Caco-2 (cell line): ENCODE results near the gene GALNT17. TPM values are rescaled to one million over a fixed set of nuclear protein-coding genes. Genes with fewer than 3 reads are reported as not detected.

ENCODE experiments used
- BruUV-seq: library from RNA; stranded (reverse); fragments of 400-500 nt; replicated peaks from 2 replicates; lab custom pipeline; 2021; lab: Mats Ljungman, UMichigan
- CTCF ChIA-PET: fragments of 300-600 bp; sonication (Branson Sonifier 250); formaldehyde crosslinking; loops from one replicate; lab custom pipeline; 2022; ENCODE audit warnings: antibody characterized with exemption; lab: Charles Lee
- POLR2A ChIA-PET: fragments of 300-600 bp; sonication (Branson Sonifier 250); formaldehyde crosslinking; loops from one replicate; lab custom pipeline; 2022; ENCODE audit warnings: antibody characterized with exemption; lab: Charles Lee
- DNase-seq, 2 experiments: peaks; one replicate each; pipeline versions ENCODE4 v3.0.0 to v3.0.0-alpha.2; 2020 to 2022
- H3K27me3 ChIP-seq: replicated peaks from 2 replicates; pipeline ENCODE4 v1.6.0; 2011; ENCODE audit warnings: low read length; ENCODE audit not compliant: control insufficient read depth, insufficient read depth
- H3K36me3 ChIP-seq: 2 replicates; pipeline ENCODE4 v1.5.1; 2011; ENCODE audit warnings: low read length; ENCODE audit not compliant: control insufficient read depth, insufficient read depth
- H3K4me1 ChIP-seq: fragments of 250-450 bp; sonication (Bioruptor Pico); 2 replicates; pipeline ENCODE4 v1.5.1; 2020; ENCODE audit warnings: mild to moderate bottlenecking
- H3K4me3 ChIP-seq: 2 replicates; pipeline ENCODE4 v1.5.1; 2011; ENCODE audit warnings: low read depth, mild to moderate bottlenecking, control low read depth, low read length
- H3K9me3 ChIP-seq: fragments of 250-450 bp; sonication (Bioruptor Pico); 2 replicates; pipeline ENCODE4 v1.5.1; 2020; ENCODE audit warnings: mild to moderate bottlenecking, moderate library complexity
- H3K27ac Mint-ChIP-seq: one replicate; pipeline ENCODE4 v1.8.0; 2022; ENCODE audit warnings: mixed read lengths; ENCODE audit not compliant: unreplicated experiment
- H3K27me3 Mint-ChIP-seq: one replicate; pipeline ENCODE4 v1.8.0; 2022; ENCODE audit warnings: mixed read lengths; ENCODE audit not compliant: insufficient read depth, unreplicated experiment
- H3K36me3 Mint-ChIP-seq: one replicate; pipeline ENCODE4 v1.8.0; 2022; ENCODE audit warnings: mild to moderate bottlenecking, mixed read lengths; ENCODE audit not compliant: insufficient read depth, unreplicated experiment
- H3K4me1 Mint-ChIP-seq: one replicate; pipeline ENCODE4 v1.8.0; 2022; ENCODE audit warnings: low read depth, mixed read lengths; ENCODE audit not compliant: unreplicated experiment
- H3K4me3 Mint-ChIP-seq: one replicate; pipeline ENCODE4 v1.8.0; 2022; ENCODE audit warnings: mild to moderate bottlenecking, moderate library complexity, mixed read lengths; ENCODE audit not compliant: unreplicated experiment
- H3K9me3 Mint-ChIP-seq: one replicate; pipeline ENCODE4 v1.8.0; 2022; ENCODE audit warnings: mixed read lengths; ENCODE audit not compliant: unreplicated experiment
- intact Hi-C: fragments of 100-400 bp; cut with micrococcal nuclease; formaldehyde crosslinking; loops from one replicate; pipeline ENCODE4 v1.10.0; 2022; ENCODE audit not compliant: unreplicated experiment
- total RNA-seq: library from RNA; stranded (reverse); gene quantifications from 2 replicates; pipeline ENCODE4 v1.2.3, GENCODE V29; 2022
- TF ChIP-seq, protein P1 (sequence below), 2 experiments: fragments of 200-600 bp in 1 of 2; IDR thresholded peaks; 1 replicate in 1 of 2; 2 replicates in 1 of 2; pipeline versions ENCODE4 v1.5.1 to v1.8.0; 2011 to 2022; ENCODE audit warnings: antibody characterized with exemption in 1 of 2, control low read depth in 1 of 2, inconsistent platforms in 1 of 2, low read depth in 1 of 2, low read length in 1 of 2, mild to moderate bottlenecking in 1 of 2, moderate library complexity in 1 of 2; ENCODE audit not compliant: insufficient read depth in 1 of 2, severe bottlenecking in 1 of 2, unreplicated experiment in 1 of 2

Gene GALNT17
- total RNA-seq, 1 experiment from 2014 or later = not detected

DNA sequence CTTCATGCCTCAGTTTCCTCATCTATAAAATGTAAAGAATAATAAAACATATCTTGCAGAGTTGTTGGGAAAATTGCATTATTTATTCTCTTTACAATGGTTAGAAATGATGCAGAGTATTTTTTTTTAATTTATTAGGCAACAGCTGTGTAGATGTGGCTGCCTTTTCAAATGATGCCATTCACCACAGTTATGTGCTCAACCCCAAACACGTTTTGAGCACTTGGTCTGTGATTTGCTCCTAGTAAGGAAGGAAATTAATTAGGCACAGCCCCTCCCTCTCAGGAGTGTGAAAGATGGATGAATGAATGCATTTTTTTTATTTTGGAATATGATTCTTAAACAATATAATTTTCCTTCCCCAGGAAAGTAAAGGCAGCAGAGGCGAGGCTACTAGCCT lies 575.1 kb downstream of the GALNT17 start:
- Histone ChIP-seq H3K27me3 (no peaks in the 10 kb centered on the region), H3K4me1 (no peaks in the 10 kb centered on the region), H3K36me3 (no peaks in the 10 kb centered on the region), H3K9me3 (no peaks in the 10 kb centered on the region), H3K4me3 (no peak overlapping the region)
- Mint-ChIP-seq H3K36me3 (no peaks in the 10 kb centered on the region), H3K4me1 (no peaks in the 10 kb centered on the region), H3K9me3 (peaks cover 48% of the 10 kb centered on the region), H3K27me3 (peaks cover 5% of the 10 kb centered on the region), H3K27ac (no peak overlapping the region), H3K4me3 (no peak overlapping the region)
- CTCF ChIA-PET = no interaction called here
- intact Hi-C loops = loop anchor here (10.0 kb wide), 1 partner anchor 58 kb away; no protein-coding TSS in a partner anchor
- no TSS peak for BruUV-seq
- POLR2A ChIA-PET = no interaction called here
- TF ChIP-seq, protein P1, sequence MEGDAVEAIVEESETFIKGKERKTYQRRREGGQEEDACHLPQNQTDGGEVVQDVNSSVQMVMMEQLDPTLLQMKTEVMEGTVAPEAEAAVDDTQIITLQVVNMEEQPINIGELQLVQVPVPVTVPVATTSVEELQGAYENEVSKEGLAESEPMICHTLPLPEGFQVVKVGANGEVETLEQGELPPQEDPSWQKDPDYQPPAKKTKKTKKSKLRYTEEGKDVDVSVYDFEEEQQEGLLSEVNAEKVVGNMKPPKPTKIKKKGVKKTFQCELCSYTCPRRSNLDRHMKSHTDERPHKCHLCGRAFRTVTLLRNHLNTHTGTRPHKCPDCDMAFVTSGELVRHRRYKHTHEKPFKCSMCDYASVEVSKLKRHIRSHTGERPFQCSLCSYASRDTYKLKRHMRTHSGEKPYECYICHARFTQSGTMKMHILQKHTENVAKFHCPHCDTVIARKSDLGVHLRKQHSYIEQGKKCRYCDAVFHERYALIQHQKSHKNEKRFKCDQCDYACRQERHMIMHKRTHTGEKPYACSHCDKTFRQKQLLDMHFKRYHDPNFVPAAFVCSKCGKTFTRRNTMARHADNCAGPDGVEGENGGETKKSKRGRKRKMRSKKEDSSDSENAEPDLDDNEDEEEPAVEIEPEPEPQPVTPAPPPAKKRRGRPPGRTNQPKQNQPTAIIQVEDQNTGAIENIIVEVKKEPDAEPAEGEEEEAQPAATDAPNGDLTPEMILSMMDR (IDR thresholded peaks at IDR 0.05; ENCODE audit: insufficient read depth in 1 of 2, low read depth in 1 of 2, low read length in 1 of 2, severe bottlenecking in 1 of 2, unreplicated experiment in 1 of 2) = no peak
- DNase-seq = no peak

DNA sequence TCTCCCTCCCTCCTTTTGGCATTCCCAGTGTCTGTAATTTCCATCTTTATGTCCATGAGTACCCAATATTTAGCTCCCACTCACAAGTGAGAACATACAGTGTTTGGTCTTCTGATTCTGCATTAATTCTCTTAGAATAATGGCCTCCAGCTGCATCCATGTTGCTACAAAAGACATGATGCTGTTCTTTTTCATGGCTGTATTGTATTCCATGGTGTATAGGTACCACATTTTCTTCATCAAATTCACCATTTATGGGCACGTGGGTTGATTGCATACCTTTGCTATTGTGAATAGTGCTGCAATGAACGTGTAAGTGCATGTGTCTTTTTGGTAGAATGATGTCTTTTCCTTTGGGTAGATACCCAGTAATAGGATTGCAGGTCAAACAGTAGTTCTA lies 576.8 kb downstream of the GALNT17 start:
- no TSS peak for BruUV-seq
- TF ChIP-seq, protein P1 (IDR thresholded peaks at IDR 0.05; ENCODE audit: insufficient read depth in 1 of 2, low read depth in 1 of 2, low read length in 1 of 2, severe bottlenecking in 1 of 2, unreplicated experiment in 1 of 2) = no peak
- Mint-ChIP-seq H3K27ac (no peak overlapping the region), H3K9me3 (peaks cover 32% of the 10 kb centered on the region), H3K4me1 (no peaks in the 10 kb centered on the region), H3K4me3 (no peak overlapping the region), H3K36me3 (no peaks in the 10 kb centered on the region), H3K27me3 (peaks cover 1% of the 10 kb centered on the region)
- intact Hi-C loops = loop anchor here (10.0 kb wide), 1 partner anchor 56 kb away; no protein-coding TSS in a partner anchor
- CTCF ChIA-PET = no interaction called here
- POLR2A ChIA-PET = no interaction called here
- no peaks in the 10 kb centered on the region for H3K9me3 ChIP-seq
- no peak overlapping the region for H3K4me3 ChIP-seq
- no peaks in the 10 kb centered on the region for H3K4me1 ChIP-seq
- H3K27me3 ChIP-seq = no peaks in the 10 kb centered on the region
- no peak for DNase-seq
- no peaks in the 10 kb centered on the region for H3K36me3 ChIP-seq

DNA sequence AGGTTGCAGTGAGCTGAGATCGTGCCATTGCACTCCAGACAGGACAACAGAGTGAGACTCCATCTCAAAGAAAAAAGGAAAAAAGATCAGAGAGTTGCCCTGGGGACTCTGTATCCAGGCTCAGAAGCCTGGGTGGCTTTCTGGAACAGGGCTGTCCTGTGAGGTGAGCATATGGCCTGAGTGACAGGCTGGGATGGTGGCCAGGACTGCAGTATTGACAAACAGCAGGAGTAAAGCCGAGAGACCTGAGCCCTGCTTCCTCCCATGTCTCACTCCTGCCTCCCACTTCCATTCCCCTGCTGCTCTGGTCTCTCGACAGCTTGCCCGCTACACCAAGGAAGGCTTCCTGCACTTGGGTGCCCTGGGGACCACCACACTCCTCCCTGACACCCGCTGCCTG lies 578.5 kb downstream of the GALNT17 start:
- no peak for DNase-seq
- Mint-ChIP-seq H3K36me3 (no peaks in the 10 kb centered on the region), H3K27ac (no peak overlapping the region), H3K9me3 (peaks cover 35% of the 10 kb centered on the region), H3K4me1 (no peaks in the 10 kb centered on the region), H3K4me3 (no peak overlapping the region), H3K27me3 (no peaks in the 10 kb centered on the region)
- Histone ChIP-seq H3K4me1 (no peaks in the 10 kb centered on the region), H3K9me3 (no peaks in the 10 kb centered on the region), H3K4me3 (no peak overlapping the region), H3K27me3 (no peaks in the 10 kb centered on the region), H3K36me3 (no peaks in the 10 kb centered on the region)
- BruUV-seq = no TSS peak
- TF ChIP-seq, protein P1 (IDR thresholded peaks at IDR 0.05; ENCODE audit: insufficient read depth in 1 of 2, low read depth in 1 of 2, low read length in 1 of 2, severe bottlenecking in 1 of 2, unreplicated experiment in 1 of 2) = no peak
- ChIA-PET CTCF (no interaction called here), POLR2A (no interaction called here)
- intact Hi-C loops = no loop called here
